Vagina (tissue), 2 donors: ENCODE results near the gene TAX1BP1. TPM values are rescaled to one million over a fixed set of nuclear protein-coding genes. Genes with fewer than 3 reads are reported as not detected.
"Not testable (repeated sequence)": the region's sequence is repeated elsewhere in the genome, so short reads cannot be mapped to it uniquely, and the experiment has no call there.

ENCODE experiments used
- DNase-seq, 2 donors: peaks; one replicate each; pipeline ENCODE4 v3.0.0-alpha.2; 2017; ENCODE audit errors: extremely low spot score in 2 of 2
- H3K27ac ChIP-seq: fragments of 200-600 bp; sonication (generic); one replicate; pipeline ENCODE4 v1.5.1; 2019
- H3K27me3 ChIP-seq: fragments of 200-600 bp; sonication (generic); one replicate; pipeline ENCODE4 v1.5.1; 2019
- H3K36me3 ChIP-seq, 2 donors: fragments of 200-600 bp; sonication (generic); one replicate each; pipeline ENCODE4 v1.5.1; 2017 to 2019
- H3K4me1 ChIP-seq: fragments of 200-600 bp; sonication (generic); one replicate; pipeline ENCODE4 v1.5.1; 2019
- H3K4me3 ChIP-seq, 2 donors: fragments of 200-600 bp; sonication (generic); 1 replicate in 1 of 2; 2 replicates in 1 of 2; pipeline ENCODE4 v1.5.1; 2016 to 2019
- H3K9me3 ChIP-seq: fragments of 200-600 bp; sonication (generic); one replicate; pipeline ENCODE4 v1.5.1; 2019
- POLR2A ChIP-seq, 2 donors: fragments of 450-650 bp; IDR thresholded peaks; one replicate each; pipeline ENCODE4 v1.6.1; 2017; ENCODE audit warnings: antibody characterized with exemption in 2 of 2, mild to moderate bottlenecking in 2 of 2, moderate library complexity in 2 of 2
- POLR2AphosphoS5 ChIP-seq, 2 donors: sonication (generic); formaldehyde crosslinking; IDR thresholded peaks; one replicate each; pipeline ENCODE4 v1.9.0; 2017; ENCODE audit warnings: antibody characterized with exemption in 2 of 2, mild to moderate bottlenecking in 2 of 2, low read depth in 1 of 2; ENCODE audit not compliant: insufficient read depth in 1 of 2
- intact Hi-C: fragments of 100-400 bp; cut with DNase I; formaldehyde crosslinking; loops from one replicate; pipeline ENCODE4 v1.15.1; 2023
- total RNA-seq: library from RNA; depleted of rRNA; stranded (reverse); fragments of >200 nt; gene quantifications from one replicate; pipeline ENCODE4 v1.2.3, GENCODE V29; 2016
- TF ChIP-seq, protein P1 (sequence below), 3 experiments: fragments of 450-650 bp in 2 of 3; fragments of 200-600 bp in 1 of 3; sonication (generic) in 1 of 3; IDR thresholded peaks; one replicate each; pipeline ENCODE4 v1.5.1; 2017 to 2019; ENCODE audit warnings: antibody characterized with exemption in 3 of 3, mild to moderate bottlenecking in 2 of 3, moderate library complexity in 2 of 3

TAX1BP1 gene
- total RNA-seq, 1 donor from 2014 or later = 83.2 TPM

DNA sequence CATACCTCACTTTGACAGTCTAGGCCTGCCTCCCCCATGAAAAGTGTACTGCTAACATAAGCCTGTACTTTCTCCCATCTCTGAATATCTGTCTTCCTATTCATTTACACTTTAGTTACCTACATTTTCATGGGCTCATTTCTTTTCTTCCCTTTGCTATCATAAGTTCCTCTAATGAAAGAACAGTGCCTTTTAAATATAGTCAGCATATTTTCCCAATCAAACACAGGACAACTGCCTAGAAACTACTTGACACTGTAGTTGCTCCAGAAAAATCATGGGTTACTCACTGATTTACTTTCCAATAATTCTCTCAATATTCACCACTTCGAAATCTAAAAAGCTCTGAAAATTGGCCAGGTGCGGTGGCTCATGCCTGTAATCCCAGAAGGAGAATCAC, 2.8 kb upstream of the TAX1BP1 start:
- intact Hi-C loops = no loop called here

DNA sequence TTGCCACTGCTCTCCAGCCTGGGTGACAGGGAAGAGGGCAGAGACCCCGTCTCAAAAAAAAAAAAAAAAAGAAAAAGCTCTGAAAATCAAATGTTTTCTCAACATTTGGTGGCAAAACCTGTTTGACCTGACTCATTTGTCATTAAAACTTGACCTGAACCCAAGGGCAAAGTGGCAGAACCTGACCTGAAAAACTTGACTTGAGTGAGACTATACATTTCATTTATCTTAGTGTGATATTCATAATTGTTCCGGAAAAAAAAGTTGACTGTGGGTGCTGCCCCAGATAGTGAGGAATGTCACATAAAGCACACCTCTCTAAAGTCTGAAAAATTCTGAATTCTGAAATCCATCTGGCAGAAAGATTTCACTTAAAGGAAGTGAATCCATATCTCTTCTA, 2.3 kb upstream of the TAX1BP1 start:
- intact Hi-C loops = no loop called here
- no peak for DNase-seq
- TF ChIP-seq POLR2A (IDR thresholded peaks at IDR 0.05) (no peak), POLR2AphosphoS5 (IDR thresholded peaks at IDR 0.05; ENCODE audit: insufficient read depth in 1 of 2, low read depth in 1 of 2) (no peak)
- TF ChIP-seq, protein P1, sequence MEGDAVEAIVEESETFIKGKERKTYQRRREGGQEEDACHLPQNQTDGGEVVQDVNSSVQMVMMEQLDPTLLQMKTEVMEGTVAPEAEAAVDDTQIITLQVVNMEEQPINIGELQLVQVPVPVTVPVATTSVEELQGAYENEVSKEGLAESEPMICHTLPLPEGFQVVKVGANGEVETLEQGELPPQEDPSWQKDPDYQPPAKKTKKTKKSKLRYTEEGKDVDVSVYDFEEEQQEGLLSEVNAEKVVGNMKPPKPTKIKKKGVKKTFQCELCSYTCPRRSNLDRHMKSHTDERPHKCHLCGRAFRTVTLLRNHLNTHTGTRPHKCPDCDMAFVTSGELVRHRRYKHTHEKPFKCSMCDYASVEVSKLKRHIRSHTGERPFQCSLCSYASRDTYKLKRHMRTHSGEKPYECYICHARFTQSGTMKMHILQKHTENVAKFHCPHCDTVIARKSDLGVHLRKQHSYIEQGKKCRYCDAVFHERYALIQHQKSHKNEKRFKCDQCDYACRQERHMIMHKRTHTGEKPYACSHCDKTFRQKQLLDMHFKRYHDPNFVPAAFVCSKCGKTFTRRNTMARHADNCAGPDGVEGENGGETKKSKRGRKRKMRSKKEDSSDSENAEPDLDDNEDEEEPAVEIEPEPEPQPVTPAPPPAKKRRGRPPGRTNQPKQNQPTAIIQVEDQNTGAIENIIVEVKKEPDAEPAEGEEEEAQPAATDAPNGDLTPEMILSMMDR (IDR thresholded peaks at IDR 0.05) = no peak

More for the DNA sequence above, 2.8 kb upstream of the TAX1BP1 start:
- TF ChIP-seq, protein P1 (IDR thresholded peaks at IDR 0.05) = no peak
- Histone ChIP-seq H3K27me3 (no peaks in the 10 kb centered on the region), H3K36me3 (no peaks in the 10 kb centered on the region), H3K4me3 (no peak overlapping the region), H3K4me1 (peaks cover 22% of the 10 kb centered on the region), H3K9me3 (no peaks in the 10 kb centered on the region), H3K27ac (no peak overlapping the region)
- DNase-seq = no peak

DNA sequence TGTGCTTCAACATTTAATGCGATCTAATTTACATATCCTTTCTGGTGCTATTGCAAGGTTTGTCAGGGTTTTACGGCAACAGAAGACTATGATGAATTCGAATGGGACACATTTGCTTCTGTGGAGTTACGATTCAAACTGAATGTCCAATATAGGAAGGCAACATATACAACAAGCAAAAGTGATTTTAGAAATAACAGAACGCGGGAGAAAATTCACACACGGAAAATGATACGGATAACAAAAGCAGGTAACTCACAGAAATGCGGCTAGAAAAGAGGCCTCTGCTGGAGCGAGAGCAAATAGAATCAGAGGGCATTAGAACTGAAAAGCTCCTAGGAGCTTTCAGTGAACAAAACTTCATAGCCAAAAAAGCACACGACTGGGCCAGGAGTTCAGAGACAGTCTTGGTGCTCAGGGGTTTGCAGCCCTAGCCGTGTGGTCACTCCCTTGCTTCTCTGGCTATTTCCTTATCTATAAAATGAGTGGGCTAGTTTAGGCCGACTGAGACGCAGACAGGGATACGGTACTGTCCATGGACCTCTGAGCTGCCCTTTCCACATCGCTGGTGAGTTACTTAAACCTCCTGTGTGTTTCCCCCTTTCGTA, 557 bp upstream of the TAX1BP1 start:
- H3K4me1 ChIP-seq = peaks cover 34% of the 10 kb centered on the region
- H3K36me3 ChIP-seq = no peaks in the 10 kb centered on the region
- no peaks in the 10 kb centered on the region for H3K27me3 ChIP-seq
- TF ChIP-seq, protein P1 (IDR thresholded peaks at IDR 0.05) = no peak
- TF ChIP-seq POLR2AphosphoS5 (IDR thresholded peaks at IDR 0.05; ENCODE audit: insufficient read depth in 1 of 2, low read depth in 1 of 2) (no peak), POLR2A (IDR thresholded peaks at IDR 0.05) (no peak)
- H3K27ac ChIP-seq = peak overlapping the region; percentile 99
- no peak for DNase-seq
- peak overlapping the region; percentile 76 to 97 for H3K4me3 ChIP-seq
- no peaks in the 10 kb centered on the region for H3K9me3 ChIP-seq
- intact Hi-C loops = no loop called here

More for the DNA sequence above, 2.3 kb upstream of the TAX1BP1 start:
- H3K27me3 ChIP-seq = no peaks in the 10 kb centered on the region
- no peaks in the 10 kb centered on the region for H3K36me3 ChIP-seq
- peak overlapping the region; percentile 13 for H3K27ac ChIP-seq
- H3K9me3 ChIP-seq = no peaks in the 10 kb centered on the region
- H3K4me1 ChIP-seq = peaks cover 27% of the 10 kb centered on the region
- H3K4me3 ChIP-seq = no peak overlapping the region

DNA sequence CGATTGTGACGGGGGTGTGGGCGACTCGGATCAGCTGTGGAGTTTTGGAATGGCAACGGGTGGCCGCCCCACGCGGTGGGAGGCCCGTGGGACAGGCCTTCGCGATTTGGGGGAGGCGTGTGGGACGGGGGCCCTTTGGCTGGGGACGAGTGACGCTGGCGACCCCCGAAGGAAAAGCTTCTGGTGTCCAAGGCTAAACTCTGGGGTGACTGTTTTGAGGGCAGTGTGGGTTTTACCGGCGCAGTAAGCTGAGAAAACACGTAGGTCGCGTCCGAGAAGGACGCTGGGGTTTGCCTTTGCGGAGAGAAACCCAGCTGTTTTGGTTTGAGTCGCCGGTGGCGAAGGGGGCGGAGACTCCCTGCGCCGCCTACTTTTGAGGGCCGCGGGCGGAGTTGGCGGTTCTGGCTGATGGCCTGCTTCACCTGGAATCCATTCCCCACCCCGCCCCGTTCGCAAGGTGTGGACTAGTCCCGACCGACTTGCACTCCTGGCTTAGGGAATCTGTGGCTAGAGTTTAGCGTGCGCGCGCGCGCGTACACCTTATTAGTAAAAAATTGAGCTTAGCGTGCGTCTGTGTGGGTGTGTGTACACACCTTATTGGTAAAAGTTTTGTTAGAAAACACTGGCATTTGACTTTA, 606 bp downstream of the TAX1BP1 start:
- Histone ChIP-seq H3K36me3 (no peaks in the 10 kb centered on the region), H3K27ac (peak overlapping the region; percentile 99), H3K9me3 (no peaks in the 10 kb centered on the region), H3K4me3 (peak overlapping the region; percentile 76 to 97), H3K27me3 (no peaks in the 10 kb centered on the region), H3K4me1 (peaks cover 45% of the 10 kb centered on the region)
- DNase-seq = peak; percentile 96 to 98
- intact Hi-C loops = no loop called here
- peak in 1 of 2 donors; percentile 33 for TF ChIP-seq POLR2AphosphoS5 (IDR thresholded peaks at IDR 0.05; ENCODE audit: insufficient read depth in 1 of 2, low read depth in 1 of 2)
- TF ChIP-seq, protein P1 (IDR thresholded peaks at IDR 0.05) = no peak
- peak in 1 of 2 donors; percentile 80 for TF ChIP-seq POLR2A (IDR thresholded peaks at IDR 0.05)

DNA sequence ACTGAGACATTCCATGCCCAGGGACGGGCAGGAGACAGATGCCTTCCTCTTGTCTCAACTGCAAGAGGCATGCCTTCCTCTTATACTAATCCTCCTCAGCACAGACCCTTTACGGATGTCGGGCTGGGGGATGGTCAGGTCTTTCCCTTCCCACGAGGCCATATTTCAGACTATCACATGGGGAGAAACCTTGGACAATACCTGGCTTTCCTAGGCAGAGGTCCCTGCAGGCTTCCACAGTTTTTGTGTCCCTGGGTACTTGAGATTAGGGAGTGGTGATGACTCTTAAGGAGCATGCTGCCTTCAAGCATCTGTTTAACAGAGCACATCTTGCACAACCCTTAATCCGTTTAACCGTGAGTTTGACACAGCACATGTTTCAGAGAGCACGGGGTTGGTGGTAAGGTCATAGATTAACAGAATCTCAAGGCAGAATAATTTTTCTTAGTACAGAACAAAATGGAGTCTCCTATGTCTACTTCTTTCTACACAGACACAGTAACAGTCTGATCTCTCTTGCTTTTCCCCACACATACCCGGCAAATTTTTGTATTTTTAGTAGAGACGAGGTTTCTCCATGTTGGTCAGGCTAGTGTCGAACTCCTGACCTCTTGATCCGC, 2.2 kb downstream of the TAX1BP1 start:
- H3K4me1 ChIP-seq = peaks cover 59% of the 10 kb centered on the region
- H3K36me3 ChIP-seq, DNase-seq, H3K27me3 ChIP-seq, H3K4me3 ChIP-seq, intact Hi-C loops, H3K9me3 ChIP-seq: not testable (repeated sequence)
- H3K27ac ChIP-seq = peak overlapping the region; percentile 36
